NCI-H2196 treated with DMSO at 0.1 percent for 48 hours (cell line): Measurements from ENCODE around the gene ASXL1.
A peak's percentile ranks its signal among the peaks of the same experiment; 100 is the strongest.
"Not testable (repeated sequence)": the region's sequence is repeated elsewhere in the genome, so short reads cannot be mapped to it uniquely, and the experiment has no call there.

Experiments used
- DNase-seq: peaks from one replicate; lab custom pipeline; 2025; ENCODE audit not compliant: unreplicated experiment; lab: John Stamatoyannopoulos, UW

Gene ASXL1

DNA sequence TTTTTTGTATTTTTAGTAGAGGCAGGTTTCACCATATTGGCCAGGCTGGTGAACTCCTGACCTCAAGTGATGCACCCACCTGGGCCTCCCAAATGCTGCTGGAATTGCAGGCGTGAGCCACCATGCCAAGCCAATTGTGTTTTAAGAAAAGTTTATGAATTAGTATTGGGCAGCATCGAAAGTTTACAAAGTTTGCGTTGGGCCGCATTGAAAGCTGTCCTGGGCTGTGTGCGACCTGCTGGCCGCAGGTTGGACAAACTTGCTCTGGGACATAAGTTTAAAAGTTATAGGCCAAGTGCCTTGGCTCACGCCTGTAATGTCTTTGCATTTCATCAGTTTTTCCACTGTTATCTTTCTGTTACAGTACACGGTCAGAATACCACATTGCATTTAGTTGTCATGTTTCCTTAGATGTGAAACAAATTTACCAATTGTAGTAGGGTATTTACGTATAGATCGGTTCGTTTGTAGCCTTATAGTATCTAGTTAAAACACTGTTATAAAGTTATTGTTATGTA lies 39.5 kb downstream of the ASXL1 start:
- DNase-seq: no peak

- DNase-seq: no peak
Observed at GRCh38 chr20:32400476-32400875, 42.3 kb downstream of the ASXL1 start.

DNA sequence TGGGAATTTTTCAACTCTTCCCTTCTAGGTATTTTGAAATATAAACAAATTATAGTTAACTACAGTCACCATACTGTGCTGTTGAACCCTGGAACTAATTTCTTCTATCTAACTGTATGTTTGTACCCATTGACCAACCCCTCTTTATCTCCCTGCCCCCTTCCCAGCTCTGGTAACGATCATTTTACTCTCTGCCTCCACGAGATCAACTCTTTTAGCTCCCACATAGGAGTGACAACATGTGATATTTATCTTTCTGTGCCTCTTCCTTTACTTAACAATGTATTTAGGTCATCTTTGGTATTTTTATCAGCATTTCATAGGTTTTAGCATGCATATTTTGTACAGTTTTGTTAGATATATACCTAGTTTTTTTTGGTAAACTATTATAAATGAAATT lies 45.9 kb downstream of the ASXL1 start:
- no peak for DNase-seq

DNA sequence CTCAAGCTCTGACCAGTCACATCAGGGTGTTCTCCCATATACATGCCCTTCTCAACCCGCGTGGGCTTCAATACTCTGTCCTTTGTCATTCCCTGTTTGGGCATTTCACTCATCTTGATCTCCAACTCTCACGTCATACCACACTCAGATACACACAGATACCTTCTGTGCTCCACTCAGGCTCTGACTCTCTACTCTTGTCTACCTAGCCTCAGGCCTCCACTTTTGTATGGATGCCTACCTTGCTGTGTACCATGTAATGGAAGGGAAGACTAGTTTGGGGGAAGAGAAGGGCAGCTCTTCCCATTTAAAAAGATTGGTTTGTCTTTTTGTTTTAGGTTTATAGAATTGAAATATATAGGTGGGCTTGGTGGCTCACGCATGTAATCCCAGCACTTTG lies 48.6 kb downstream of the ASXL1 start:
- no peak for DNase-seq

DNA sequence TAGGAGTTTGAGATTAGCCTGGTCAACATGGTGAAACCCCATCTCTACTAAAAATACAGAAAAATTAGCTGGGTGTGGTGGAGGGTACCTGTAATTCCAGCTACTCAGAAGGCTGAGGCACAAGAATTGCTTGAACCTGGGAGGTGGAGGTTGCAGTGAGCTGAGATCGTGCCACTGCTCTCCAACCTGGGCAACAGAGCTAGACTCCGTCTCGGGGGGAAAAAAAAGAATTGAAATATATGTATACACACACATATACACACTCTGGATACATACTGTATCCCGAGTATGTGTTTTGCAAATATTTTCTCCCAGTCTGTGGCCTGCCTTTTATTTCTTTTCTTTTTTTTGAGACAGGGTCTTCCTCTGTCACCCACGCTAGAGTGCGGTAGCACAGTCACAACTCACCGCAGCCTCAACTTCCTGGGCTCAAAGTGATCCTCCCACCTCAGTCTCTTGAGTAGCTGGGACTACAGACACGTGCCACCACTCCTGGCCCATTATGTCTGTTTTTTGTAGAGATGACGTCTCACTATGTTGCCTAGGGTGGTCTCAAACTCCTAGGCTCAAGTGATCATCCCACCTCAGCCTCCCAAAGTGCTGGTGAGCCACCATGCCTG lies 49.1 kb downstream of the ASXL1 start:
- DNase-seq: not testable (repeated sequence)

GRCh38 chr20:32411955-32412706 lies 54.0 kb downstream of the ASXL1 start:
- DNase-seq: no peak

GRCh38 chr20:32415494-32415893 lies 57.4 kb downstream of the ASXL1 start:
- DNase-seq: no peak

- DNase-seq: no peak
Observed at GRCh38 chr20:32416206-32416605, 58.1 kb downstream of the ASXL1 start.

- no peak for DNase-seq
Observed at GRCh38 chr20:32418376-32418775, 60.2 kb downstream of the ASXL1 start.

DNA sequence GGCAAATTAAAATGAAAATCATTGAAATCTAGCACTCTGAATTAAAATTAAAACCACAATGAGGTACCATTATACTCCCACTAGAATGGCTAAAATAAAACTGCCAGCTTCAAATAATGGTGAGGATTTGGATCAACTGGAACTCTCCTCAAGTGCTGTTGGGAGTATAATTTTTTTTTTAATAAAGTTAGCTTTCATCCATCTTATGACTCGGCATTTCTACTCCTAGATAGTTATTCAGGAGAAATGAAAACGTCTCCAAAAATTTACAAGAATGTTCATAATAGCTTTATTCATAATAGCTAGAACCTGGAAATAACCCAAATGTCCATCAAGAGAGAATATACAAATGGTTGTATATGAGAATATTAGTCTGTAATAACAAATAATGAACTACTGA lies 63.2 kb downstream of the ASXL1 start:
- no peak for DNase-seq

- DNase-seq: no peak
Observed at GRCh38 chr20:32427996-32428395, 69.9 kb downstream of the ASXL1 start.

DNA sequence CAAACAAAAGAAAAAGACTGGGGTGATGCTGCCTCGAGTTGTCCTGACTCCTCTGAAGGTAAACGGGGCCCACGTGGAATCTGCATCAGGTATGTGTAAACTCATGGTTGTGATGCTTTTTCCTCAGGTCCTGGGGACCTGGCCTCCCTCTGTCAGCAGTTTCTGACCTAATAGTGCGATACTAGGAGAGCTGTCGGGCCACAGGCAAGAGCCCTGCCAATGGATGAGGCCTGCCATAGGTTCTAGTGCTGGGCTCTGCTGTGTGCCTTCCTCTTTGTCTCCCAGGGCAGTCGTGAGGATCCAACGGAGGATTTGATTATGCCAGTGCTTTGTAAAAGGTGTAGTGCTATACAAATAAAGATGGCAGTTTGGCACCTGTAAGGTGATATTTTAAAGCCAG lies 71.2 kb downstream of the ASXL1 start:
- peak; percentile 7 for DNase-seq

DNA sequence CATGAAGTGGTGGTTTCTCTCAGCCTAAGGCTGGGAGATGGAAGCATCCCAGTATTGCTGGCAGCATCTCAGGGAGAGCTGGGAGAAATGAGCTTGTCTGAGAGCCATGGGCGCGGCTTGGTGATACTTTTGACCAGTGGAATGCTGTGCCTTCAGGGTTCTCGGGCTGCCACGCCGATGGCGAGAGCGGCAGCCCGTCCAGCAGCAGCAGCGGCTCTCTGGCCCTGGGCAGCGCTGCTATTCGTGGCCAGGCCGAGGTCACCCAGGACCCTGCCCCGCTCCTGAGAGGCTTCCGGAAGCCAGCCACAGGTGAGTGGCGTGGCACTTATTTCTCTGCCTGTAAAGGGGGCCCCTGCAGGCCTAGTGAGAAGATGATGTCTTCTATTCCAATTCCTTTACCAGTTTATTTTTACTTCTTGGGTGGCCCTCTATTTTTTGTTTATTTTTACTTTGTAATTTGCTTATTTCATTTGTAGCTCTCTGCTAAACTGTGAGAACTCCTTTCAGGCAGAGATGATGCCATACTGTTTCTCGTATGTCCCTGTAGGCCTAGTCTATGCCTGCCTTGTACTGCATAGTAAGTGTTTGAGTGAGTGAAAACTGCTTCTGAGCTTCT lies 71.7 kb downstream of the ASXL1 start:
- DNase-seq: no peak

DNA sequence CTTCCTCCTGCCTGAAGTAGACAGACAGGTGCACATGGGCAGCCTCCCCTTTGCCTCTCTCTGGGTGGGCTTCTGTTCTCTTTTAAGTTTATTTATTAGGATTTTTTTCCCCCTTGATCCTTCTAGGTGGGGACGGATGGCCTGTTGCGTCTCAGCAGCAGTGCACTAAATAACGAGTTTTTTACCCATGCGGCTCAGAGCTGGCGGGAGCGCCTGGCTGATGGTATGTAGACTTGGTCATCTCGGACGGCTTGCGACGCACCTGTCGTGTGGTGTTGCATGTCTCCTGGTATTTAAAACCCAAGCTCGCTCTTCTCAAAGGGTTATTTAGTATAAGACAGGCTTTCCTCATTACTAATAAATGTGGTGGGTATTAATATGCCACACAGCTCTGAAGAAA lies 73.3 kb downstream of the ASXL1 start:
- DNase-seq: no peak

- peak; percentile 46 for DNase-seq
Observed at GRCh38 chr20:32432277-32432676, 74.1 kb downstream of the ASXL1 start.

GRCh38 chr20:32433311-32434021 lies 75.3 kb downstream of the ASXL1 start:
- DNase-seq: no peak

DNA sequence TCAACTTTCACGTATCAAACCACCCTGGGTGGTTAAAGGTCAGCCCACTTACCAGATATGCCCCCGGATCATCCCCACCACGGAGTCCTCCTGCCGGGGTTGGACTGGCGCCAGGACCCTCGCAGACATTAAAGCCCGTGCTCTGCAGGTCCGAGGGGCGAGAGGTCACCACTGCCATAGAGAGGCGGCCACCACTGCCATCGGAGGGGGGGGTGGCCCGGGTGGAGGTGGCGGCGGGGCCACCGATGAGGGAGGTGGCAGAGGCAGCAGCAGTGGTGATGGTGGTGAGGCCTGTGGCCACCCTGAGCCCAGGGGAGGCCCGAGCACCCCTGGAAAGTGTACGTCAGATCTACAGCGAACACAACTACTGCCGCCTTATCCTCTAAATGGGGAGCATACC lies 76.3 kb downstream of the ASXL1 start:
- DNase-seq: no peak

DNA sequence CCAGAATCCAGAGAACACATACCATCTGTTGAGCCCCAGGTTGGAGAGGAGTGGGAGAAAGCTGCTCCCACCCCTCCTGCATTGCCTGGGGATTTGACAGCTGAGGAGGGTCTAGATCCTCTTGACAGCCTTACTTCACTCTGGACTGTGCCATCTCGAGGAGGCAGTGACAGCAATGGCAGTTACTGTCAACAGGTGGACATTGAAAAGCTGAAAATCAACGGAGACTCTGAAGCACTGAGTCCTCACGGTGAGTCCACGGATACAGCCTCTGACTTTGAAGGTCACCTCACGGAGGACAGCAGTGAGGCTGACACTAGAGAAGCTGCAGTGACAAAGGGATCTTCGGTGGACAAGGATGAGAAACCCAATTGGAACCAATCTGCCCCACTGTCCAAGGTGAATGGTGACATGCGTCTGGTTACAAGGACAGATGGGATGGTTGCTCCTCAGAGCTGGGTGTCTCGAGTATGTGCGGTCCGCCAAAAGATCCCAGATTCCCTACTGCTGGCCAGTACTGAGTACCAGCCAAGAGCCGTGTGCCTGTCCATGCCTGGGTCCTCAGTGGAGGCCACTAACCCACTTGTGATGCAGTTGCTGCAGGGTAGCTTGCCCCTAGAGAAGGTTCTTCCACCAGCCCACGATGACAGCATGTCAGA lies 77.4 kb downstream of the ASXL1 start:
- DNase-seq: no peak

- no peak for DNase-seq
Observed at GRCh38 chr20:32436142-32436861, 78.2 kb downstream of the ASXL1 start.

- no peak for DNase-seq
Observed at GRCh38 chr20:32436968-32437367, 78.8 kb downstream of the ASXL1 start.
